Measurements from ENCODE around the gene LRTM1. TPM values are rescaled to one million over a fixed set of nuclear protein-coding genes. Genes with fewer than 3 reads are reported as not detected.

LRTM1 gene
- total RNA-seq, 1 experiment from 2014 or later, result not detected

- DNase-seq (ENCODE audit: extremely low read depth, low read depth), result no peak
Observed at GRCh38 chr3:54941690-54942362, 14.0 kb upstream of the LRTM1 start.

GRCh38 chr3:54940971-54941370 is 13.1 kb upstream of the LRTM1 start:
- no peak for DNase-seq (ENCODE audit: extremely low read depth, low read depth)

GRCh38 chr3:54939557-54940300 is 11.9 kb upstream of the LRTM1 start:
- DNase-seq (ENCODE audit: extremely low read depth, low read depth), result no peak

- no peak for DNase-seq (ENCODE audit: extremely low read depth, low read depth)
Observed at GRCh38 chr3:54936561-54936960, 8.7 kb upstream of the LRTM1 start.

- no peak for DNase-seq (ENCODE audit: extremely low read depth, low read depth)
Observed at GRCh38 chr3:54935869-54936268, 8.0 kb upstream of the LRTM1 start.

- DNase-seq (ENCODE audit: extremely low read depth, low read depth), result no peak
Observed at GRCh38 chr3:54932606-54933005, 4.7 kb upstream of the LRTM1 start.

- DNase-seq (ENCODE audit: extremely low read depth, low read depth), result no peak
Observed at GRCh38 chr3:54931182-54931581, 3.3 kb upstream of the LRTM1 start.

GRCh38 chr3:54918516-54918915 is 9.3 kb downstream of the LRTM1 start:
- DNase-seq (ENCODE audit: extremely low read depth, low read depth), result no peak

- no peak for DNase-seq (ENCODE audit: extremely low read depth, low read depth)
Observed at GRCh38 chr3:54917862-54918261, 10.0 kb downstream of the LRTM1 start.

- DNase-seq (ENCODE audit: extremely low read depth, low read depth), result no peak
Observed at GRCh38 chr3:54917174-54917573, 10.7 kb downstream of the LRTM1 start.

- DNase-seq (ENCODE audit: extremely low read depth, low read depth), result no peak
Observed at GRCh38 chr3:54916732-54917131, 11.1 kb downstream of the LRTM1 start.

GRCh38 chr3:54915976-54916375 is 11.9 kb downstream of the LRTM1 start:
- DNase-seq (ENCODE audit: extremely low read depth, low read depth), result no peak

- no peak for DNase-seq (ENCODE audit: extremely low read depth, low read depth)
Observed at GRCh38 chr3:54915181-54915580, 12.7 kb downstream of the LRTM1 start.

GRCh38 chr3:54914180-54914579 is 13.7 kb downstream of the LRTM1 start:
- DNase-seq (ENCODE audit: extremely low read depth, low read depth), result no peak

GRCh38 chr3:54909191-54909590 is 18.7 kb downstream of the LRTM1 start:
- DNase-seq (ENCODE audit: extremely low read depth, low read depth), result no peak

GRCh38 chr3:54906763-54907162 is 21.1 kb downstream of the LRTM1 start:
- DNase-seq (ENCODE audit: extremely low read depth, low read depth), result no peak

- no peak for DNase-seq (ENCODE audit: extremely low read depth, low read depth)
Observed at GRCh38 chr3:54905920-54906319, 21.9 kb downstream of the LRTM1 start.

- no peak for DNase-seq (ENCODE audit: extremely low read depth, low read depth)
Observed at GRCh38 chr3:54905261-54905888, 22.5 kb downstream of the LRTM1 start.

GRCh38 chr3:54901906-54902685 is 25.8 kb downstream of the LRTM1 start:
- no peak for DNase-seq (ENCODE audit: extremely low read depth, low read depth)

GRCh38 chr3:54900838-54901591 is 26.8 kb downstream of the LRTM1 start:
- no peak for DNase-seq (ENCODE audit: extremely low read depth, low read depth)

Measured in NCI-H460 (cell line).